ENCODE data around the gene TIMP2.
"Not testable (repeated sequence)": the region's sequence is repeated elsewhere in the genome, so short reads cannot be mapped to it uniquely, and the experiment has no call there.

The TIMP2 gene

GRCh38 chr17:78954684-78955083 lies 29.5 kb upstream of the TIMP2 start:
- DNase-seq, result no peak

- no peak for DNase-seq
Observed at GRCh38 chr17:78953356-78954350, 28.5 kb upstream of the TIMP2 start.

- DNase-seq, result no peak
Observed at GRCh38 chr17:78952706-78953105, 27.5 kb upstream of the TIMP2 start.

GRCh38 chr17:78951967-78952551 lies 26.9 kb upstream of the TIMP2 start:
- DNase-seq, result no peak

- DNase-seq, result no peak
Observed at GRCh38 chr17:78950870-78951269, 25.7 kb upstream of the TIMP2 start.

- no peak for DNase-seq
Observed at GRCh38 chr17:78947235-78948149, 22.3 kb upstream of the TIMP2 start.

GRCh38 chr17:78946631-78947030 lies 21.4 kb upstream of the TIMP2 start:
- DNase-seq, result no peak

- DNase-seq, result no peak
Observed at GRCh38 chr17:78946131-78946530, 20.9 kb upstream of the TIMP2 start.

- not testable (repeated sequence) for DNase-seq
Observed at GRCh38 chr17:78945455-78945854, 20.3 kb upstream of the TIMP2 start.

- DNase-seq, result no peak
Observed at GRCh38 chr17:78944956-78945355, 19.8 kb upstream of the TIMP2 start.

GRCh38 chr17:78944026-78944425 lies 18.8 kb upstream of the TIMP2 start:
- no peak for DNase-seq

- DNase-seq, result no peak
Observed at GRCh38 chr17:78940708-78941107, 15.5 kb upstream of the TIMP2 start.

GRCh38 chr17:78940258-78940657 lies 15.1 kb upstream of the TIMP2 start:
- no peak for DNase-seq

GRCh38 chr17:78939615-78940014 lies 14.4 kb upstream of the TIMP2 start:
- DNase-seq, result no peak

GRCh38 chr17:78937561-78937960 lies 12.4 kb upstream of the TIMP2 start:
- no peak for DNase-seq

- no peak for DNase-seq
Observed at GRCh38 chr17:78935419-78936323, 10.5 kb upstream of the TIMP2 start.

- DNase-seq, result no peak
Observed at GRCh38 chr17:78934681-78935418, 9.7 kb upstream of the TIMP2 start.

- DNase-seq, result no peak
Observed at GRCh38 chr17:78933959-78934568, 8.9 kb upstream of the TIMP2 start.

- no peak for DNase-seq
Observed at GRCh38 chr17:78933025-78933958, 8.1 kb upstream of the TIMP2 start.
